Measurements from ENCODE around the gene SGPL1.

SGPL1 gene

GRCh38 chr10:70846795-70847194 is 31.0 kb downstream of the SGPL1 start:
- no peak overlapping the region for H3K27ac ChIP-seq
- TF ChIP-seq CTCF (conservative IDR thresholded peaks at IDR 0.05): no peak

GRCh38 chr10:70847659-70848360 is 32.1 kb downstream of the SGPL1 start:
- no peak overlapping the region for H3K27ac ChIP-seq
- TF ChIP-seq CTCF (conservative IDR thresholded peaks at IDR 0.05): no peak

- H3K27ac ChIP-seq: no peak overlapping the region
- no peak for TF ChIP-seq CTCF (conservative IDR thresholded peaks at IDR 0.05)
Observed at GRCh38 chr10:70849582-70850016, 33.9 kb downstream of the SGPL1 start.

- H3K27ac ChIP-seq: peak overlapping the region; percentile 67; the same call in 1 of the 2 replicates
Observed at GRCh38 chr10:70850097-70850496, 34.3 kb downstream of the SGPL1 start.

GRCh38 chr10:70851597-70852475 is 36.1 kb downstream of the SGPL1 start:
- peak overlapping the region; percentile 67 for H3K27ac ChIP-seq
- no peak for TF ChIP-seq CTCF (conservative IDR thresholded peaks at IDR 0.05)

More at GRCh38 chr10:70850097-70850496, 34.3 kb downstream of the SGPL1 start:
- no peak for TF ChIP-seq CTCF (conservative IDR thresholded peaks at IDR 0.05)

- TF ChIP-seq CTCF (conservative IDR thresholded peaks at IDR 0.05): no peak
- peak overlapping the region; percentile 67 for H3K27ac ChIP-seq
Observed at GRCh38 chr10:70853038-70853437, 37.3 kb downstream of the SGPL1 start.

- H3K27ac ChIP-seq: peak overlapping the region; percentile 67; the same call in 1 of the 2 replicates
- no peak for TF ChIP-seq CTCF (conservative IDR thresholded peaks at IDR 0.05)
Observed at GRCh38 chr10:70853457-70853856, 37.7 kb downstream of the SGPL1 start.
